HEK293 (cell line): ENCODE measurements around the gene ACSM6.

Experiments used
- CTCF ChIP-seq: fragments of 450-650 bp; formaldehyde crosslinking; IDR thresholded peaks from 2 replicates; pipeline ENCODE4 v1.5.1; 2016; ENCODE audit warnings: missing biosample characterization, missing genetic modification characterization
- KLF8 ChIP-seq: fragments of 450-650 bp; formaldehyde crosslinking; IDR thresholded peaks from 2 replicates; pipeline ENCODE4 v1.5.1; 2016; ENCODE audit warnings: missing biosample characterization, missing genetic modification characterization
- MYNN ChIP-seq: fragments of 450-650 bp; formaldehyde crosslinking; IDR thresholded peaks from 2 replicates; pipeline ENCODE4 v1.5.1; 2016; ENCODE audit warnings: missing biosample characterization, missing genetic modification characterization, borderline replicate concordance
- SP3 ChIP-seq: fragments of 450-650 bp; formaldehyde crosslinking; IDR thresholded peaks from 2 replicates; pipeline ENCODE4 v1.5.1; 2016; ENCODE audit warnings: missing biosample characterization, missing genetic modification characterization
- ZBTB17 ChIP-seq: fragments of 450-650 bp; formaldehyde crosslinking; IDR thresholded peaks from 2 replicates; pipeline ENCODE4 v1.5.1; 2016; ENCODE audit warnings: missing biosample characterization, missing genetic modification characterization
- ZNF175 ChIP-seq: fragments of 450-650 bp; formaldehyde crosslinking; IDR thresholded peaks from 2 replicates; pipeline ENCODE4 v1.5.1; 2016; ENCODE audit warnings: missing biosample characterization, missing genetic modification characterization
- ZNF785 ChIP-seq: fragments of 450-650 bp; formaldehyde crosslinking; IDR thresholded peaks from 2 replicates; pipeline ENCODE4 v1.5.1; 2016; ENCODE audit warnings: missing biosample characterization, missing genetic modification characterization
- ZSCAN18 ChIP-seq: fragments of 450-650 bp; formaldehyde crosslinking; IDR thresholded peaks from 2 replicates; pipeline ENCODE4 v1.5.1; 2016; ENCODE audit warnings: missing biosample characterization, missing genetic modification characterization

- no peak for TF ChIP-seq CTCF
- TF ChIP-seq KLF8, result no peak
- TF ChIP-seq ZBTB17 (tag by site-specific recombination), result no peak
- no peak for TF ChIP-seq SP3
- no peak for TF ChIP-seq ZNF785 (tag by site-specific recombination)
- TF ChIP-seq ZSCAN18 (tag by site-specific recombination), result no peak
- no peak for TF ChIP-seq MYNN (tag by site-specific recombination)
- no peak for TF ChIP-seq ZNF175 (tag by site-specific recombination)
Measured at GRCh38 chr10:95220539-95220938, 26.5 kb downstream of the ACSM6 start.
